IgD-negative memory B cell (primary cell): Measurements from ENCODE around the gene C2orf80. TPM values are rescaled to one million over a fixed set of nuclear protein-coding genes. Genes with fewer than 3 reads are reported as not detected.
A peak's percentile ranks its signal among the peaks of the same experiment; 100 is the strongest.

ENCODE experiments used
- H3K27ac Mint-ChIP-seq, 3 donors: one replicate each; pipeline ENCODE4 v1.8.0; 2020 to 2022; ENCODE audit warnings: mild to moderate bottlenecking in 3 of 3, mixed read lengths in 3 of 3, moderate library complexity in 1 of 3
- H3K27me3 Mint-ChIP-seq: one replicate; pipeline ENCODE4 v1.8.0; 2021; ENCODE audit warnings: mixed read lengths
- H3K36me3 Mint-ChIP-seq: one replicate; pipeline ENCODE4 v1.8.0; 2020; ENCODE audit warnings: mild to moderate bottlenecking, mixed read lengths
- H3K4me1 Mint-ChIP-seq, 3 donors: one replicate each; pipeline ENCODE4 v1.8.0; 2020 to 2022; ENCODE audit warnings: mixed read lengths in 3 of 3, mild to moderate bottlenecking in 1 of 3
- H3K4me3 Mint-ChIP-seq, 4 donors: one replicate each; pipeline ENCODE4 v1.8.0; 2020 to 2022; ENCODE audit warnings: mild to moderate bottlenecking in 4 of 4, mixed read lengths in 4 of 4, moderate library complexity in 3 of 4
- H3K9me3 Mint-ChIP-seq, 3 donors: one replicate each; pipeline ENCODE4 v1.8.0; 2020 to 2021; ENCODE audit warnings: mixed read lengths in 3 of 3, mild to moderate bottlenecking in 1 of 3
- polyA plus RNA-seq: library from polyadenylated mRNA; unstranded; fragments of 300-500 nt; fragmentation: Illumina TruSeq; gene quantifications from one replicate; pipeline ENCODE4 v1.2.3, GENCODE V29; 2021

Gene C2orf80
- polyA plus RNA-seq, 1 donor from 2014 or later, result not detected

- peaks cover 13% of the 10 kb centered on the region for H3K27me3 Mint-ChIP-seq
These were observed 591 bp downstream of the C2orf80 start for GRCh38 chr2:208189069-208189809.

GRCh38 chr2:208186893-208187292 lies 2.9 kb downstream of the C2orf80 start:
- H3K27ac Mint-ChIP-seq, result no peak overlapping the region
- H3K36me3 Mint-ChIP-seq, result no peaks in the 10 kb centered on the region
- peaks cover 5 to 15% (median 9%) of the 10 kb centered on the region in 3 donors for H3K4me1 Mint-ChIP-seq
- H3K27me3 Mint-ChIP-seq, result peaks cover 13% of the 10 kb centered on the region
- H3K9me3 Mint-ChIP-seq, result no peaks in the 10 kb centered on the region
- no peak overlapping the region for H3K4me3 Mint-ChIP-seq

More at GRCh38 chr2:208189069-208189809, 591 bp downstream of the C2orf80 start:
- H3K27ac Mint-ChIP-seq, result no peak overlapping the region
- H3K36me3 Mint-ChIP-seq, result no peaks in the 10 kb centered on the region
- H3K4me1 Mint-ChIP-seq, result peaks cover 2 to 6% (median 2%) of the 10 kb centered on the region in 3 donors
- no peak overlapping the region for H3K4me3 Mint-ChIP-seq
- H3K9me3 Mint-ChIP-seq, result no peaks in the 10 kb centered on the region

GRCh38 chr2:208186465-208186864 lies 3.4 kb downstream of the C2orf80 start:
- peaks cover 13% of the 10 kb centered on the region for H3K27me3 Mint-ChIP-seq
- no peaks in the 10 kb centered on the region for H3K9me3 Mint-ChIP-seq
- H3K4me3 Mint-ChIP-seq, result peak overlapping the region in 1 of 4 donors; percentile 18
- H3K36me3 Mint-ChIP-seq, result no peaks in the 10 kb centered on the region
- H3K4me1 Mint-ChIP-seq, result peaks cover 5 to 15% (median 9%) of the 10 kb centered on the region in 3 donors
- H3K27ac Mint-ChIP-seq, result no peak overlapping the region

GRCh38 chr2:208183972-208184705 lies 5.7 kb downstream of the C2orf80 start:
- no peak overlapping the region for H3K27ac Mint-ChIP-seq
- peak overlapping the region in 2 of 4 donors; percentile 23 to 52 for H3K4me3 Mint-ChIP-seq
- no peaks in the 10 kb centered on the region for H3K36me3 Mint-ChIP-seq
- H3K4me1 Mint-ChIP-seq, result peaks cover 5 to 15% (median 9%) of the 10 kb centered on the region in 3 donors
- H3K9me3 Mint-ChIP-seq, result no peaks in the 10 kb centered on the region
- peaks cover 8% of the 10 kb centered on the region for H3K27me3 Mint-ChIP-seq

GRCh38 chr2:208183526-208183925 lies 6.3 kb downstream of the C2orf80 start:
- no peak overlapping the region for H3K27ac Mint-ChIP-seq
- no peaks in the 10 kb centered on the region for H3K9me3 Mint-ChIP-seq
- peaks cover 8% of the 10 kb centered on the region for H3K27me3 Mint-ChIP-seq
- H3K36me3 Mint-ChIP-seq, result no peaks in the 10 kb centered on the region
- peak overlapping the region in 2 of 4 donors; percentile 23 to 52 for H3K4me3 Mint-ChIP-seq
- peaks cover 5 to 15% (median 9%) of the 10 kb centered on the region in 3 donors for H3K4me1 Mint-ChIP-seq

GRCh38 chr2:208182835-208183234 lies 7.0 kb downstream of the C2orf80 start:
- Mint-ChIP-seq H3K27me3 (peaks cover 8% of the 10 kb centered on the region), H3K27ac (no peak overlapping the region), H3K4me3 (peak overlapping the region in 2 of 4 donors; percentile 23 to 52), H3K4me1 (peaks cover 5 to 15% (median 9%) of the 10 kb centered on the region in 3 donors), H3K9me3 (no peaks in the 10 kb centered on the region), H3K36me3 (no peaks in the 10 kb centered on the region)

- peaks cover 6 to 9% (median 8%) of the 10 kb centered on the region in 3 donors for H3K4me1 Mint-ChIP-seq
- H3K36me3 Mint-ChIP-seq, result peaks cover 3% of the 10 kb centered on the region
- no peaks in the 10 kb centered on the region for H3K9me3 Mint-ChIP-seq
- H3K27me3 Mint-ChIP-seq, result peaks cover 7% of the 10 kb centered on the region
- H3K27ac Mint-ChIP-seq, result no peak overlapping the region
- no peak overlapping the region for H3K4me3 Mint-ChIP-seq
These were observed 10.7 kb downstream of the C2orf80 start for GRCh38 chr2:208179028-208179609.

GRCh38 chr2:208175840-208176153 lies 14.0 kb downstream of the C2orf80 start:
- no peaks in the 10 kb centered on the region for H3K9me3 Mint-ChIP-seq
- H3K27ac Mint-ChIP-seq, result no peak overlapping the region
- H3K36me3 Mint-ChIP-seq, result peaks cover 3% of the 10 kb centered on the region
- peaks cover 7% of the 10 kb centered on the region for H3K27me3 Mint-ChIP-seq
- no peak overlapping the region for H3K4me3 Mint-ChIP-seq
- H3K4me1 Mint-ChIP-seq, result peaks cover 0 to 6% (median 5%) of the 10 kb centered on the region in 3 donors

GRCh38 chr2:208175069-208175839 lies 14.6 kb downstream of the C2orf80 start:
- Mint-ChIP-seq H3K4me1 (peaks cover 0 to 6% (median 5%) of the 10 kb centered on the region in 3 donors), H3K27ac (no peak overlapping the region), H3K36me3 (peaks cover 3% of the 10 kb centered on the region), H3K4me3 (no peak overlapping the region), H3K27me3 (peaks cover 7% of the 10 kb centered on the region), H3K9me3 (no peaks in the 10 kb centered on the region)

GRCh38 chr2:208174144-208174543 lies 15.7 kb downstream of the C2orf80 start:
- peaks cover 7% of the 10 kb centered on the region for H3K27me3 Mint-ChIP-seq
- no peak overlapping the region for H3K27ac Mint-ChIP-seq
- no peaks in the 10 kb centered on the region for H3K9me3 Mint-ChIP-seq
- H3K4me1 Mint-ChIP-seq, result peaks cover 0 to 6% (median 5%) of the 10 kb centered on the region in 3 donors
- no peak overlapping the region for H3K4me3 Mint-ChIP-seq
- peaks cover 4% of the 10 kb centered on the region for H3K36me3 Mint-ChIP-seq

GRCh38 chr2:208172125-208172524 lies 17.7 kb downstream of the C2orf80 start:
- Mint-ChIP-seq H3K4me3 (no peak overlapping the region), H3K27me3 (peaks cover 8% of the 10 kb centered on the region), H3K9me3 (no peaks in the 10 kb centered on the region), H3K4me1 (peaks cover 0 to 6% (median 5%) of the 10 kb centered on the region in 3 donors), H3K36me3 (peaks cover 4% of the 10 kb centered on the region), H3K27ac (no peak overlapping the region)

GRCh38 chr2:208164951-208165755 lies 24.7 kb downstream of the C2orf80 start:
- no peaks in the 10 kb centered on the region for H3K4me1 Mint-ChIP-seq
- peaks cover 0 to 1% (median 0%) of the 10 kb centered on the region in 3 donors for H3K9me3 Mint-ChIP-seq
- H3K27ac Mint-ChIP-seq, result no peak overlapping the region
- H3K36me3 Mint-ChIP-seq, result peaks cover 1% of the 10 kb centered on the region
- H3K27me3 Mint-ChIP-seq, result peaks cover 10% of the 10 kb centered on the region
- no peak overlapping the region for H3K4me3 Mint-ChIP-seq

- Mint-ChIP-seq H3K4me3 (no peak within 1 kb of the TSS), H3K27ac (no peak within 1 kb of the TSS), H3K36me3 (no peaks in the 10 kb centered on the region), H3K9me3 (peaks cover 0 to 1% (median 0%) of the 10 kb centered on the region in 3 donors), H3K4me1 (no peaks in the 10 kb centered on the region), H3K27me3 (peaks cover 10% of the 10 kb centered on the region)
These were observed 26.3 kb downstream of the C2orf80 start, which contains the start of gene CRYGA for GRCh38 chr2:208163489-208163888. TSS of gene CRYGA (minus strand) at chr2:208163589. CDS start at chr2:208163556, 33 bp downstream.

GRCh38 chr2:208156439-208156838 lies 33.4 kb downstream of the C2orf80 start:
- Mint-ChIP-seq H3K36me3 (no peaks in the 10 kb centered on the region), H3K4me1 (no peaks in the 10 kb centered on the region), H3K9me3 (peaks cover 0 to 6% (median 4%) of the 10 kb centered on the region in 3 donors), H3K27me3 (no peaks in the 10 kb centered on the region), H3K27ac (no peak overlapping the region), H3K4me3 (no peak overlapping the region)
